Neural crest cell (in vitro differentiated cells): ENCODE measurements around the gene KCNJ18. TPM values are rescaled to one million over a fixed set of nuclear protein-coding genes. Genes with fewer than 3 reads are reported as not detected.
"Not testable (repeated sequence)": the region's sequence is repeated elsewhere in the genome, so short reads cannot be mapped to it uniquely, and the experiment has no call there.

Source experiments
- DNase-seq: peaks from one replicate; pipeline ENCODE4 v3.0.0; 2021; ENCODE audit warnings: low read depth, mixed read lengths, low spot score
- H3K27ac Mint-ChIP-seq: one replicate; pipeline ENCODE4 v1.8.0; 2021; ENCODE audit warnings: mild to moderate bottlenecking, mixed read lengths; ENCODE audit not compliant: unreplicated experiment
- H3K27me3 Mint-ChIP-seq: 2 replicates; pipeline ENCODE4 v1.8.0; 2021; ENCODE audit warnings: low read depth, mild to moderate bottlenecking, mixed read lengths
- H3K36me3 Mint-ChIP-seq: 2 replicates; pipeline ENCODE4 v1.8.0; 2021; ENCODE audit warnings: low read depth, mild to moderate bottlenecking, mixed read lengths
- H3K4me1 Mint-ChIP-seq: 2 replicates; pipeline ENCODE4 v1.8.0; 2021; ENCODE audit warnings: mixed read lengths
- H3K4me3 Mint-ChIP-seq: one replicate; pipeline ENCODE4 v1.8.0; 2021; ENCODE audit warnings: mild to moderate bottlenecking, mixed read lengths
- H3K9me3 Mint-ChIP-seq: 2 replicates; pipeline ENCODE4 v1.8.0; 2021; ENCODE audit warnings: mixed read lengths
- CTCF ChIP-seq: fragments of 200-600 bp; sonication (generic); conservative IDR thresholded peaks from 2 replicates; pipeline ENCODE4 v1.5.0; 2021; ENCODE audit warnings: antibody characterized with exemption, mild to moderate bottlenecking
- total RNA-seq: library from RNA; stranded (reverse); gene quantifications from 2 replicates; pipeline ENCODE4 v1.2.1, GENCODE V29; 2021

The KCNJ18 gene
- total RNA-seq, 1 donor from 2014 or later: not detected

- H3K9me3 Mint-ChIP-seq: peaks cover 23% of the 10 kb centered on the region
- H3K27ac Mint-ChIP-seq: no peak overlapping the region
- H3K27me3 Mint-ChIP-seq: no peaks in the 10 kb centered on the region
- H3K4me1 Mint-ChIP-seq: no peaks in the 10 kb centered on the region
- no peak for DNase-seq
- no peak overlapping the region for H3K4me3 Mint-ChIP-seq
- H3K36me3 Mint-ChIP-seq: peaks cover 10% of the 10 kb centered on the region
- TF ChIP-seq CTCF: no peak
These were observed 18.0 kb upstream of the KCNJ18 start for GRCh38 chr17:21674242-21674731.

- not testable (repeated sequence) for H3K4me1 Mint-ChIP-seq, H3K36me3 Mint-ChIP-seq, H3K4me3 Mint-ChIP-seq, H3K27ac Mint-ChIP-seq, DNase-seq, H3K27me3 Mint-ChIP-seq
- peaks cover 23% of the 10 kb centered on the region for H3K9me3 Mint-ChIP-seq
These were observed 17.2 kb upstream of the KCNJ18 start for GRCh38 chr17:21674891-21675738.

GRCh38 chr17:21675739-21676130, 16.6 kb upstream of the KCNJ18 start:
- H3K9me3 Mint-ChIP-seq: peaks cover 23% of the 10 kb centered on the region
- H3K4me1 Mint-ChIP-seq, H3K27me3 Mint-ChIP-seq, H3K4me3 Mint-ChIP-seq, DNase-seq, H3K27ac Mint-ChIP-seq, H3K36me3 Mint-ChIP-seq: not testable (repeated sequence)

GRCh38 chr17:21676281-21677111, 15.8 kb upstream of the KCNJ18 start:
- Mint-ChIP-seq H3K27me3 (no peaks in the 10 kb centered on the region), H3K27ac (no peak overlapping the region), H3K4me1 (no peaks in the 10 kb centered on the region), H3K4me3 (no peak overlapping the region), H3K36me3 (peaks cover 10% of the 10 kb centered on the region), H3K9me3 (peaks cover 23% of the 10 kb centered on the region)
- DNase-seq: no peak
- no peak for TF ChIP-seq CTCF

- no peaks in the 10 kb centered on the region for H3K4me1 Mint-ChIP-seq
- H3K27me3 Mint-ChIP-seq: no peaks in the 10 kb centered on the region
- peaks cover 10% of the 10 kb centered on the region for H3K36me3 Mint-ChIP-seq
- H3K27ac Mint-ChIP-seq: no peak overlapping the region
- H3K9me3 Mint-ChIP-seq: peaks cover 19% of the 10 kb centered on the region
- H3K4me3 Mint-ChIP-seq: no peak overlapping the region
- DNase-seq: no peak
- no peak for TF ChIP-seq CTCF
These were observed 15.0 kb upstream of the KCNJ18 start for GRCh38 chr17:21677126-21677910.

GRCh38 chr17:21677911-21678310, 14.4 kb upstream of the KCNJ18 start:
- peaks cover 19% of the 10 kb centered on the region for H3K9me3 Mint-ChIP-seq
- H3K4me1 Mint-ChIP-seq: no peaks in the 10 kb centered on the region
- H3K36me3 Mint-ChIP-seq: peaks cover 10% of the 10 kb centered on the region
- no peak for DNase-seq
- no peak overlapping the region for H3K27ac Mint-ChIP-seq
- TF ChIP-seq CTCF: no peak
- H3K27me3 Mint-ChIP-seq: no peaks in the 10 kb centered on the region
- H3K4me3 Mint-ChIP-seq: no peak overlapping the region
